WERI-Rb-1 (cell line): ENCODE data around the gene TMEM238L.
A peak's percentile ranks its signal among the peaks of the same experiment; 100 is the strongest.

Experiments used
- DNase-seq: peaks from one replicate; pipeline ENCODE4 v3.0.0-alpha.2; 2020
- H3K27ac ChIP-seq: fragments of 250-450 bp; sonication (Bioruptor Pico); 2 replicates; pipeline ENCODE4 v1.5.1; 2020; ENCODE audit warnings: mild to moderate bottlenecking, moderate library complexity
- H3K27me3 ChIP-seq: fragments of 250-450 bp; sonication (Bioruptor Pico); 2 replicates; pipeline ENCODE4 v1.5.1; 2021; ENCODE audit warnings: mild to moderate bottlenecking, low read depth, moderate library complexity; ENCODE audit not compliant: insufficient read depth, severe bottlenecking
- H3K36me3 ChIP-seq: fragments of 250-450 bp; sonication (Bioruptor Pico); 2 replicates; pipeline ENCODE4 v1.5.1; 2020; ENCODE audit warnings: mild to moderate bottlenecking, moderate library complexity
- H3K4me3 ChIP-seq: 2 replicates; pipeline ENCODE4 v1.5.1; 2011; ENCODE audit warnings: low read depth, mild to moderate bottlenecking, control low read depth, low read length
- H3K9me3 ChIP-seq: fragments of 250-450 bp; sonication (Bioruptor Pico); 2 replicates; pipeline ENCODE4 v1.5.1; 2021; ENCODE audit warnings: mild to moderate bottlenecking, moderate library complexity; ENCODE audit not compliant: severe bottlenecking
- TF ChIP-seq, protein P1 (sequence below): IDR thresholded peaks from 2 replicates; pipeline ENCODE4 v1.5.1; 2011; ENCODE audit warnings: low read depth, mild to moderate bottlenecking, control low read depth, inconsistent platforms, low read length

Gene TMEM238L

DNA sequence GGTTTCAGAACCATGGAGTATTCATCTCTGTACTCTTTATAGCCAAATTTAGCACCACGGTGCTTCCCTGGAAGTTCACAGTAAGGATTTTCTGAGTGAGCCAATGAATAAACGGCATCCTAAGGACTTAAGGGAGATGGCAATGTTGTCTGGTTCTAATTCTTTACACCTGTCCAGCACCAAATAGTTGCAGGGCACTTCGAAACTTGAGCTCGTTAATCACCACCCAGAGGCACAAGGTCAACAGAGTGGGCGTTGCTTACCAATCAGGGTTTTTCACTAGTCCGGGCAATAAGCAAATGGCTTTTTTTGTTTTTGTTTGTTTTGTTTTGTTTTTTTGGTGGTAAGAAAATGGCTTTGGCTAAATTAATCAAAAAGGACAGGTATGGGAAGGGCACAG, 45.8 kb downstream of the TMEM238L start:
- no peak overlapping the region for H3K4me3 ChIP-seq
- TF ChIP-seq, protein P1, sequence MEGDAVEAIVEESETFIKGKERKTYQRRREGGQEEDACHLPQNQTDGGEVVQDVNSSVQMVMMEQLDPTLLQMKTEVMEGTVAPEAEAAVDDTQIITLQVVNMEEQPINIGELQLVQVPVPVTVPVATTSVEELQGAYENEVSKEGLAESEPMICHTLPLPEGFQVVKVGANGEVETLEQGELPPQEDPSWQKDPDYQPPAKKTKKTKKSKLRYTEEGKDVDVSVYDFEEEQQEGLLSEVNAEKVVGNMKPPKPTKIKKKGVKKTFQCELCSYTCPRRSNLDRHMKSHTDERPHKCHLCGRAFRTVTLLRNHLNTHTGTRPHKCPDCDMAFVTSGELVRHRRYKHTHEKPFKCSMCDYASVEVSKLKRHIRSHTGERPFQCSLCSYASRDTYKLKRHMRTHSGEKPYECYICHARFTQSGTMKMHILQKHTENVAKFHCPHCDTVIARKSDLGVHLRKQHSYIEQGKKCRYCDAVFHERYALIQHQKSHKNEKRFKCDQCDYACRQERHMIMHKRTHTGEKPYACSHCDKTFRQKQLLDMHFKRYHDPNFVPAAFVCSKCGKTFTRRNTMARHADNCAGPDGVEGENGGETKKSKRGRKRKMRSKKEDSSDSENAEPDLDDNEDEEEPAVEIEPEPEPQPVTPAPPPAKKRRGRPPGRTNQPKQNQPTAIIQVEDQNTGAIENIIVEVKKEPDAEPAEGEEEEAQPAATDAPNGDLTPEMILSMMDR, result no peak
- H3K9me3 ChIP-seq, result no peaks in the 10 kb centered on the region
- no peak overlapping the region for H3K27ac ChIP-seq
- no peak for DNase-seq
- no peaks in the 10 kb centered on the region for H3K36me3 ChIP-seq
- no peaks in the 10 kb centered on the region for H3K27me3 ChIP-seq

DNA sequence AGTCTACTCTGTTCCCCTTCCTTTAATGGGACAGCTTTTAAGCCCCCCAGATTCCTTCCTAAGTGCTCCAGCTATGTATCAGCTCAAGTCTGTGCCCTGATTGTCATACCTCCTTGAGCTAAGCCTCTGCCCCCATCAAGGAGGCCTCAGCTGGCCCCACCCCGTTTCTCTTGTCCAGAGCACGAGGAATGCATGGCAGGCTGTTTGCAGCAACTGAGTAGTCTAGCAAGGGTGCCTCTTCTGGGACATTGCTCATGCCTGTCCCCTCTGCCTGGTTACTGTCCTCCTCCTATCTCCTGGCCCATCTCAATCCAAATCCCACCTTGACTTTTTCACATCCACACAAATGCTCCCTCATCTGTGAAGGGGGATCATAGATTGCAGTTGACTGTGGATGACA, 46.3 kb downstream of the TMEM238L start:
- no peak overlapping the region for H3K27ac ChIP-seq
- H3K4me3 ChIP-seq, result no peak overlapping the region
- no peaks in the 10 kb centered on the region for H3K36me3 ChIP-seq
- TF ChIP-seq, protein P1, result no peak
- no peaks in the 10 kb centered on the region for H3K9me3 ChIP-seq
- DNase-seq, result no peak
- no peaks in the 10 kb centered on the region for H3K27me3 ChIP-seq

DNA sequence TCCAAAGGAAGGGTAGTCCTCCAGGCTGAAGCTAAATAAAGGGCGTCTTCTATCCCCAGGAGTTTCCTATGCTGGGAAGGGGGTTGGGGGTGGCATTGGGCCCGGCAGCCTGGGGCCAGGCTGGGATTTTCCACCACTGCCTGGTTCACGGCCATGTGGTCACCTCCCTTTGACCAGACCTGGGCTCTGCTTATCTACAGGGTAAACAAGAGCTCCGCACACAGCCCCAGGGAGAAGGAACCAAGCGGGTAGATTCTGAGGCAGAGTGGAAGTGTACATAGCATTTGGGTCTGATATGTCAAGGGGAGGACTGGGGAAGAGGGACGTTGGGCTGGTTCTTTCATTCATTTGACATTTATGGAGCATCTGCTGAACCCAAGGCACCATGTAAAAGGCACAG, 46.8 kb downstream of the TMEM238L start:
- no peaks in the 10 kb centered on the region for H3K27me3 ChIP-seq
- H3K36me3 ChIP-seq, result no peaks in the 10 kb centered on the region
- H3K9me3 ChIP-seq, result no peaks in the 10 kb centered on the region
- H3K4me3 ChIP-seq, result no peak overlapping the region
- no peak for DNase-seq
- H3K27ac ChIP-seq, result no peak overlapping the region
- TF ChIP-seq, protein P1, result no peak

DNA sequence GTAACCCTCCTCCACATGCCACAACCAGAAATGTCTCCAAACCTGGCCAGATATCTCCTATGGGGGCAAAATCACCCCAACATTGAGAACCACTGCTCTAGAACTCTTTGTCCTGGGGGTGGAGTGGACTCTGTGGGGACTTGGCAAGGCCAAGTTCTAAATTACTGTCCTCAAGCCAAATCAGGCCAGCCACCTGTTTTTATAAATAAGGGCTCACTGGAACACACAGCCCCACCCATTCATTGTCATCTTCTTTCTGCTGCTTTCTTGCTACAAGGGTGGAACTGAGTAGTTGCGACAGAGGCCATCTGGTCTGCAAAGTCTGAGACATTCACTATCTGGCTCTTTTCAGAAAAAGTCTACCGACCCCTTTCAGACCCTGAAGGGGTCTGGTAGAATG, 47.3 kb downstream of the TMEM238L start:
- no peaks in the 10 kb centered on the region for H3K9me3 ChIP-seq
- H3K27ac ChIP-seq, result no peak overlapping the region
- H3K27me3 ChIP-seq, result no peaks in the 10 kb centered on the region
- DNase-seq, result no peak
- no peak overlapping the region for H3K4me3 ChIP-seq
- H3K36me3 ChIP-seq, result no peaks in the 10 kb centered on the region
- TF ChIP-seq, protein P1, result no peak

DNA sequence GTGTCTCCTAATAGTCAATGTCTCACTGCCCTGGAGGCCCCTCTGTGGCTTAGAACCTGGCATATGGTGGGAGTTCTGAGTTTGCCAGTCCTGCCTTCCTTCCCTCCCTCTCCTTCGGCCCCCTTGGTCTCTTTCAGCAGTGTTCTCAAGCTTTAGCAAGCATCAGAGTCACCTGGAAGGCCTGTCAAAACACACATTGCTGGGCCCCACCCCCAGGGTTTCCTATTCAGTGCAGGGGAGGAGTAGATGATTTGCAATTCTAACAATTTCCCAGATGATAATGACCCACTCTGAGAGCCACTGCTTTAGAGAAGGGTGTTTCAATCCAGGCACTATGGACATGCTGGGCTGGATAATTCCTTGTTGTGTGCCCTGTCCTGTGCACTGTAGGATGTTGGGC, 47.7 kb downstream of the TMEM238L start:
- H3K27ac ChIP-seq, result no peak overlapping the region
- H3K4me3 ChIP-seq, result no peak overlapping the region
- no peak for DNase-seq
- H3K36me3 ChIP-seq, result no peaks in the 10 kb centered on the region
- TF ChIP-seq, protein P1, result no peak
- H3K9me3 ChIP-seq, result no peaks in the 10 kb centered on the region
- H3K27me3 ChIP-seq, result no peaks in the 10 kb centered on the region

DNA sequence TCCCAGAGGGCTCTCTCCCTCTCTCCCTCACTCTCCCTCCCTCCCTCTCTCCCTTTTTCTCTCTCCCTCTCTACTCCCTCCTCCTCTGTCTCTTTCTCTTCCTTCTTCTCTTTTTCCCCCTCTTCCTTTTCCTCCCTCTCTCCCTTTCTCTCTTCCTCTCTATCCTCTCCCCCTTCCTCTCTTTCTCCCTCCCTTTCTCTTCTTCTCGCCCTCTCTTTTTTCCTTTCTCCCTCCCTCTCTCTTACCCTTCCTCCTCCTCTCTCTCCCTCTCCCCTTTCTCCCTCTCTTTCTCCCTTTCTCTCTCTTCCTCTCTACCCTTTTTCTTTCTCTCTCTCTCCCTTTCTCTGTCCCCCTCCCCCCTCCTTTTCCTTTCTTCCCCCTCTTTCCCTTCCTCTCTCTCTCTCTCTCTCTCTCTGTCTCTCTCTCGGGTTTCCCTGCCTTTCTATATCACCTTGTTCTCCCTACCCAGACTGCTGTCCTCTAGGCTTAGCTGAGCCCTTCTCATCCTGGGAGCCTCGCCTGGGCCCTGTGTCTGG, 48.2 kb downstream of the TMEM238L start:
- DNase-seq, result no peak
- no peaks in the 10 kb centered on the region for H3K36me3 ChIP-seq
- peak overlapping the region; percentile 37; the same call in 1 of the 2 replicates for H3K4me3 ChIP-seq
- H3K27me3 ChIP-seq, result no peaks in the 10 kb centered on the region
- no peaks in the 10 kb centered on the region for H3K9me3 ChIP-seq
- H3K27ac ChIP-seq, result no peak overlapping the region; the same call in 1 of the 2 replicates
- TF ChIP-seq, protein P1, result no peak
